PC-9 (cell line): Measurements from ENCODE around the gene CEP112.

ENCODE experiments used
- CTCF ChIP-seq: fragments of 200-600 bp; sonication (generic); conservative IDR thresholded peaks from 2 replicates; pipeline ENCODE4 v1.6.1; 2017; ENCODE audit warnings: mixed run types, antibody characterized with exemption, mild to moderate bottlenecking, moderate library complexity
- EZH2 ChIP-seq: fragments of 200-600 bp; sonication (generic); IDR thresholded peaks from 2 replicates; pipeline ENCODE4 v1.8.0; 2017; ENCODE audit warnings: antibody characterized with exemption, low read depth

- TF ChIP-seq CTCF (no peak), EZH2 (no peak)
Measured at GRCh38 chr17:65633988-65634387, 557.9 kb downstream of the CEP112 start.
